HFFc6 (cell line): Measurements from ENCODE around the gene GRIA4. TPM values are rescaled to one million over a fixed set of nuclear protein-coding genes. Genes with fewer than 3 reads are reported as not detected.

Experiments used
- DNase-seq: peaks from one replicate; pipeline ENCODE4 v3.0.0-alpha.2; 2018
- H3K27ac Mint-ChIP-seq: 2 replicates; pipeline ENCODE4 v1.8.0; 2020; ENCODE audit warnings: mild to moderate bottlenecking, mixed read lengths
- H3K27me3 Mint-ChIP-seq: 2 replicates; pipeline ENCODE4 v1.8.0; 2021; ENCODE audit warnings: mild to moderate bottlenecking, moderate library complexity, mixed read lengths; ENCODE audit not compliant: insufficient read depth
- H3K36me3 Mint-ChIP-seq: 2 replicates; pipeline ENCODE4 v1.8.0; 2021; ENCODE audit warnings: low read depth, mixed read lengths
- H3K4me1 Mint-ChIP-seq: 2 replicates; pipeline ENCODE4 v1.8.0; 2020; ENCODE audit warnings: low read depth, mixed read lengths
- H3K4me3 Mint-ChIP-seq: 2 replicates; pipeline ENCODE4 v1.8.0; 2020; ENCODE audit warnings: mild to moderate bottlenecking, moderate library complexity, mixed read lengths
- H3K9me3 Mint-ChIP-seq: 2 replicates; pipeline ENCODE4 v1.8.0; 2020; ENCODE audit warnings: mild to moderate bottlenecking, mixed read lengths
- CTCF ChIP-seq: fragments of 200-600 bp; sonication (generic); IDR thresholded peaks from 2 replicates; pipeline ENCODE4 v1.5.0; 2021; ENCODE audit warnings: antibody characterized with exemption, mild to moderate bottlenecking
- total RNA-seq, 6 experiments: library from RNA; stranded (reverse); fragmentation: NEBNext Ultra II Directional; extraction: Animal tissue kit (Norgen Biotek cat#: 25700); gene quantifications; 2 replicates in 1 of 6; 3 replicates in 5 of 6; pipeline ENCODE4 v1.2.3, GENCODE V29; 2021

The GRIA4 gene
- total RNA-seq, 6 experiments from 2014 or later = not detected

GRCh38 chr11:105689631-105690030 lies 79.8 kb downstream of the GRIA4 start:
- TF ChIP-seq CTCF = no peak
- no peak overlapping the region for H3K4me3 Mint-ChIP-seq
- DNase-seq = no peak
- H3K4me1 Mint-ChIP-seq = no peaks in the 10 kb centered on the region
- H3K9me3 Mint-ChIP-seq = peaks cover 4% of the 10 kb centered on the region
- no peak overlapping the region for H3K27ac Mint-ChIP-seq
- no peaks in the 10 kb centered on the region for H3K27me3 Mint-ChIP-seq
- H3K36me3 Mint-ChIP-seq = no peaks in the 10 kb centered on the region

GRCh38 chr11:105690467-105690866 lies 80.6 kb downstream of the GRIA4 start:
- DNase-seq = no peak
- Mint-ChIP-seq H3K27me3 (no peaks in the 10 kb centered on the region), H3K4me1 (no peaks in the 10 kb centered on the region), H3K27ac (no peak overlapping the region), H3K36me3 (no peaks in the 10 kb centered on the region), H3K9me3 (peaks cover 10% of the 10 kb centered on the region), H3K4me3 (no peak overlapping the region)
- no peak for TF ChIP-seq CTCF

GRCh38 chr11:105693075-105693759 lies 83.3 kb downstream of the GRIA4 start:
- Mint-ChIP-seq H3K27me3 (no peaks in the 10 kb centered on the region), H3K36me3 (no peaks in the 10 kb centered on the region), H3K4me3 (no peak overlapping the region), H3K27ac (no peak overlapping the region), H3K4me1 (no peaks in the 10 kb centered on the region), H3K9me3 (peaks cover 6% of the 10 kb centered on the region)
- TF ChIP-seq CTCF = no peak
- DNase-seq = no peak

GRCh38 chr11:105696000-105696399 lies 86.1 kb downstream of the GRIA4 start:
- DNase-seq = no peak
- H3K27ac Mint-ChIP-seq = no peak overlapping the region
- H3K36me3 Mint-ChIP-seq = no peaks in the 10 kb centered on the region
- no peaks in the 10 kb centered on the region for H3K27me3 Mint-ChIP-seq
- TF ChIP-seq CTCF = no peak
- no peak overlapping the region for H3K4me3 Mint-ChIP-seq
- no peaks in the 10 kb centered on the region for H3K4me1 Mint-ChIP-seq
- peaks cover 6% of the 10 kb centered on the region for H3K9me3 Mint-ChIP-seq

- H3K27me3 Mint-ChIP-seq = no peaks in the 10 kb centered on the region
- TF ChIP-seq CTCF = no peak
- H3K9me3 Mint-ChIP-seq = peaks cover 6% of the 10 kb centered on the region
- H3K4me3 Mint-ChIP-seq = no peak overlapping the region
- H3K36me3 Mint-ChIP-seq = no peaks in the 10 kb centered on the region
- no peak overlapping the region for H3K27ac Mint-ChIP-seq
- H3K4me1 Mint-ChIP-seq = no peaks in the 10 kb centered on the region
- DNase-seq = no peak
These were observed 87.4 kb downstream of the GRIA4 start for GRCh38 chr11:105697291-105697690.

GRCh38 chr11:105699203-105699602 lies 89.3 kb downstream of the GRIA4 start:
- no peak for TF ChIP-seq CTCF
- H3K4me3 Mint-ChIP-seq = no peak overlapping the region
- H3K27me3 Mint-ChIP-seq = no peaks in the 10 kb centered on the region
- DNase-seq = no peak
- no peaks in the 10 kb centered on the region for H3K4me1 Mint-ChIP-seq
- H3K36me3 Mint-ChIP-seq = no peaks in the 10 kb centered on the region
- H3K9me3 Mint-ChIP-seq = peaks cover 6% of the 10 kb centered on the region
- no peak overlapping the region for H3K27ac Mint-ChIP-seq
